Liver (tissue), 3 donors: ENCODE results near the gene CALML6.

Experiments
- FOXA1 ChIP-seq: IDR thresholded peaks from 2 replicates; pipeline ENCODE4 v1.6.1; 2016; ENCODE audit warnings: antibody characterized with exemption
- GABPA ChIP-seq, 2 donors: IDR thresholded peaks in 1 of 2; conservative IDR thresholded peaks in 1 of 2; 2 replicates each; pipeline ENCODE4 v1.6.1; 2016; ENCODE audit warnings: antibody characterized with exemption in 2 of 2, mild to moderate bottlenecking in 1 of 2, moderate library complexity in 1 of 2
- JUND ChIP-seq, 2 donors: IDR thresholded peaks; 2 replicates each; pipeline ENCODE4 v1.6.1; 2016; ENCODE audit warnings: antibody characterized with exemption in 2 of 2
- TAF1 ChIP-seq: conservative IDR thresholded peaks from 2 replicates; pipeline ENCODE4 v1.6.1; 2016; ENCODE audit warnings: antibody characterized with exemption, mild to moderate bottlenecking
- YY1 ChIP-seq: IDR thresholded peaks from 2 replicates; pipeline ENCODE4 v1.6.1; 2016; ENCODE audit warnings: antibody characterized with exemption, mild to moderate bottlenecking
- TF ChIP-seq, protein P1 (sequence below): fragments of 150-350 bp; IDR thresholded peaks from 2 replicates; pipeline ENCODE4 v1.5.1; 2017; ENCODE audit warnings: improper control_type of control experiment, low read depth, low read length; ENCODE audit not compliant: missing input control
- TF ChIP-seq, protein P2 (sequence below): IDR thresholded peaks from 2 replicates; pipeline ENCODE4 v1.6.1; 2016; ENCODE audit warnings: antibody characterized with exemption, mild to moderate bottlenecking
- TF ChIP-seq, protein P3 (sequence below): IDR thresholded peaks from 2 replicates; pipeline ENCODE4 v1.6.1; 2016; ENCODE audit warnings: antibody characterized with exemption
- TF ChIP-seq, protein P4 (sequence below): IDR thresholded peaks from 2 replicates; pipeline ENCODE4 v1.6.1; 2016; ENCODE audit warnings: antibody characterized with exemption
- donor health status: healthy.
- donor health status: healthy.

DNA sequence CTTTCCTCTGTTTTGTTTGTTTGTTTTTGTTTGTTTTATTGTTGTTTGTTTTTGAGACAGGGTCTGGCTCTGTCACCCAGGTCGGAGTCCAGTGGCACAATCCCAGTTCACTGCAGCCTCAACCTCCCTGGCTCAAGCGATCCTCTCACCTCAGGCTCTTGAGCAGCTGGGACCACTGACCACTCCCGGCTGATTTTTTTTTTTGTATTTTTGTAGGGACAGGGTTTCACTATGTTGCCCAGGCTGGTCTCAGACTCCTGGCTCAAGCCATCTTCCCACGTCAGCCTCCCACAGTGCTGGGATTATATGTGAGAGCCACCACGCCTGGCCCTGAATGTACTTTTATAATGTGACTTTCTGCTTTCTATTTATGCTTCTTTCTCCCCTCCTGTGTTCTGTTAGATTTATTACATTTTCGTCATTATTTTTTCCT is 5.0 kb upstream of the CALML6 start:
- TF ChIP-seq, protein P1, sequence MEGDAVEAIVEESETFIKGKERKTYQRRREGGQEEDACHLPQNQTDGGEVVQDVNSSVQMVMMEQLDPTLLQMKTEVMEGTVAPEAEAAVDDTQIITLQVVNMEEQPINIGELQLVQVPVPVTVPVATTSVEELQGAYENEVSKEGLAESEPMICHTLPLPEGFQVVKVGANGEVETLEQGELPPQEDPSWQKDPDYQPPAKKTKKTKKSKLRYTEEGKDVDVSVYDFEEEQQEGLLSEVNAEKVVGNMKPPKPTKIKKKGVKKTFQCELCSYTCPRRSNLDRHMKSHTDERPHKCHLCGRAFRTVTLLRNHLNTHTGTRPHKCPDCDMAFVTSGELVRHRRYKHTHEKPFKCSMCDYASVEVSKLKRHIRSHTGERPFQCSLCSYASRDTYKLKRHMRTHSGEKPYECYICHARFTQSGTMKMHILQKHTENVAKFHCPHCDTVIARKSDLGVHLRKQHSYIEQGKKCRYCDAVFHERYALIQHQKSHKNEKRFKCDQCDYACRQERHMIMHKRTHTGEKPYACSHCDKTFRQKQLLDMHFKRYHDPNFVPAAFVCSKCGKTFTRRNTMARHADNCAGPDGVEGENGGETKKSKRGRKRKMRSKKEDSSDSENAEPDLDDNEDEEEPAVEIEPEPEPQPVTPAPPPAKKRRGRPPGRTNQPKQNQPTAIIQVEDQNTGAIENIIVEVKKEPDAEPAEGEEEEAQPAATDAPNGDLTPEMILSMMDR, result no peak
- TF ChIP-seq, protein P2, sequence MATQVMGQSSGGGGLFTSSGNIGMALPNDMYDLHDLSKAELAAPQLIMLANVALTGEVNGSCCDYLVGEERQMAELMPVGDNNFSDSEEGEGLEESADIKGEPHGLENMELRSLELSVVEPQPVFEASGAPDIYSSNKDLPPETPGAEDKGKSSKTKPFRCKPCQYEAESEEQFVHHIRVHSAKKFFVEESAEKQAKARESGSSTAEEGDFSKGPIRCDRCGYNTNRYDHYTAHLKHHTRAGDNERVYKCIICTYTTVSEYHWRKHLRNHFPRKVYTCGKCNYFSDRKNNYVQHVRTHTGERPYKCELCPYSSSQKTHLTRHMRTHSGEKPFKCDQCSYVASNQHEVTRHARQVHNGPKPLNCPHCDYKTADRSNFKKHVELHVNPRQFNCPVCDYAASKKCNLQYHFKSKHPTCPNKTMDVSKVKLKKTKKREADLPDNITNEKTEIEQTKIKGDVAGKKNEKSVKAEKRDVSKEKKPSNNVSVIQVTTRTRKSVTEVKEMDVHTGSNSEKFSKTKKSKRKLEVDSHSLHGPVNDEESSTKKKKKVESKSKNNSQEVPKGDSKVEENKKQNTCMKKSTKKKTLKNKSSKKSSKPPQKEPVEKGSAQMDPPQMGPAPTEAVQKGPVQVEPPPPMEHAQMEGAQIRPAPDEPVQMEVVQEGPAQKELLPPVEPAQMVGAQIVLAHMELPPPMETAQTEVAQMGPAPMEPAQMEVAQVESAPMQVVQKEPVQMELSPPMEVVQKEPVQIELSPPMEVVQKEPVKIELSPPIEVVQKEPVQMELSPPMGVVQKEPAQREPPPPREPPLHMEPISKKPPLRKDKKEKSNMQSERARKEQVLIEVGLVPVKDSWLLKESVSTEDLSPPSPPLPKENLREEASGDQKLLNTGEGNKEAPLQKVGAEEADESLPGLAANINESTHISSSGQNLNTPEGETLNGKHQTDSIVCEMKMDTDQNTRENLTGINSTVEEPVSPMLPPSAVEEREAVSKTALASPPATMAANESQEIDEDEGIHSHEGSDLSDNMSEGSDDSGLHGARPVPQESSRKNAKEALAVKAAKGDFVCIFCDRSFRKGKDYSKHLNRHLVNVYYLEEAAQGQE, result no peak
- TF ChIP-seq TAF1 (no peak), FOXA1 (no peak), YY1 (no peak), GABPA (IDR thresholded peaks at IDR 0.05 in 1 of 2, conservative IDR thresholded peaks at IDR 0.05 in 1 of 2) (no peak), JUND (IDR thresholded peaks at IDR 0.05) (no peak)
- TF ChIP-seq, protein P3, sequence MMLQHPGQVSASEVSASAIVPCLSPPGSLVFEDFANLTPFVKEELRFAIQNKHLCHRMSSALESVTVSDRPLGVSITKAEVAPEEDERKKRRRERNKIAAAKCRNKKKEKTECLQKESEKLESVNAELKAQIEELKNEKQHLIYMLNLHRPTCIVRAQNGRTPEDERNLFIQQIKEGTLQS, result no peak
- TF ChIP-seq, protein P4, sequence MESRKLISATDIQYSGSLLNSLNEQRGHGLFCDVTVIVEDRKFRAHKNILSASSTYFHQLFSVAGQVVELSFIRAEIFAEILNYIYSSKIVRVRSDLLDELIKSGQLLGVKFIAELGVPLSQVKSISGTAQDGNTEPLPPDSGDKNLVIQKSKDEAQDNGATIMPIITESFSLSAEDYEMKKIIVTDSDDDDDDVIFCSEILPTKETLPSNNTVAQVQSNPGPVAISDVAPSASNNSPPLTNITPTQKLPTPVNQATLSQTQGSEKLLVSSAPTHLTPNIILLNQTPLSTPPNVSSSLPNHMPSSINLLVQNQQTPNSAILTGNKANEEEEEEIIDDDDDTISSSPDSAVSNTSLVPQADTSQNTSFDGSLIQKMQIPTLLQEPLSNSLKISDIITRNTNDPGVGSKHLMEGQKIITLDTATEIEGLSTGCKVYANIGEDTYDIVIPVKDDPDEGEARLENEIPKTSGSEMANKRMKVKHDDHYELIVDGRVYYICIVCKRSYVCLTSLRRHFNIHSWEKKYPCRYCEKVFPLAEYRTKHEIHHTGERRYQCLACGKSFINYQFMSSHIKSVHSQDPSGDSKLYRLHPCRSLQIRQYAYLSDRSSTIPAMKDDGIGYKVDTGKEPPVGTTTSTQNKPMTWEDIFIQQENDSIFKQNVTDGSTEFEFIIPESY, result no peak
